Endothelial cell of umbilical vein (primary cell): ENCODE results near the gene SOX18. TPM values are rescaled to one million over a fixed set of nuclear protein-coding genes. Genes with fewer than 3 reads are reported as not detected.

ENCODE experiments used
- BruUV-seq: library from RNA; stranded (reverse); fragments of 400-500 nt; replicated peaks from 2 replicates; lab custom pipeline; 2021; lab: Mats Ljungman, UMichigan
- CTCF ChIA-PET: fragments of 300-600, 350-600 bp; sonication (Branson Sonifier 250); formaldehyde crosslinking; loops from one replicate; lab custom pipeline; 2021; ENCODE audit warnings: antibody characterized with exemption, inconsistent platforms; lab: Charles Lee
- POLR2A ChIA-PET: fragments of 300-600, 350-600 bp; sonication (Branson Sonifier 250); formaldehyde crosslinking; loops from one replicate; lab custom pipeline; 2021; ENCODE audit warnings: antibody characterized with exemption, inconsistent platforms; lab: Charles Lee
- DNase-seq: peaks from one replicate; pipeline ENCODE4 v3.0.0-alpha.2; 2011; ENCODE audit warnings: low read depth, low spot score
- FAIRE-seq: peaks from 2 replicates; lab custom pipeline; 2011; peaks lifted over from hg19 to GRCh38; lab: Jason Lieb, UNC
- H2AFZ ChIP-seq: 2 replicates; pipeline ENCODE4 v1.6.0; 2012; ENCODE audit warnings: low read depth, low read length, control low read depth, inconsistent platforms
- H3K27ac ChIP-seq: 2 replicates; pipeline ENCODE4 v1.5.1; 2011; ENCODE audit warnings: low read depth, mild to moderate bottlenecking, control low read depth, low read length, moderate library complexity; ENCODE audit not compliant: insufficient read depth
- H3K27me3 ChIP-seq, 2 experiments: 2 replicates each; pipeline versions ENCODE4 v1.6.0 to v1.6.1; 2011; ENCODE audit warnings: low read length in 2 of 2, mixed read lengths in 1 of 2; ENCODE audit not compliant: control insufficient read depth in 2 of 2, insufficient read depth in 2 of 2
- H3K36me3 ChIP-seq, 2 experiments: 2 replicates in 1 of 2; 3 replicates in 1 of 2; pipeline ENCODE4 v1.5.1; 2011; ENCODE audit warnings: low read length in 2 of 2, mild to moderate bottlenecking in 1 of 2, moderate library complexity in 1 of 2; ENCODE audit not compliant: control insufficient read depth in 2 of 2, insufficient read depth in 2 of 2; ENCODE audit errors: extremely low read depth in 1 of 2
- H3K4me1 ChIP-seq: 3 replicates; pipeline ENCODE4 v1.5.1; 2011; ENCODE audit warnings: mild to moderate bottlenecking, low read length; ENCODE audit not compliant: control insufficient read depth, insufficient read depth; ENCODE audit errors: extremely low read depth
- H3K4me2 ChIP-seq: 2 replicates; pipeline ENCODE4 v1.6.1; 2011; ENCODE audit warnings: low read length, control low read depth, mixed read lengths; ENCODE audit not compliant: insufficient read depth
- H3K4me3 ChIP-seq, 3 experiments: fragments of 200-600 bp in 1 of 3; sonication (generic), shearing (Covaris generic) in 1 of 3; replicated peaks in 1 of 3; 2 replicates each; pipeline ENCODE4 v1.5.1; 2011 to 2016; ENCODE audit warnings: control low read depth in 3 of 3, low read length in 3 of 3, mild to moderate bottlenecking in 2 of 3, inconsistent platforms in 1 of 3, low read depth in 1 of 3, moderate library complexity in 1 of 3; ENCODE audit not compliant: insufficient read depth in 1 of 3
- H3K79me2 ChIP-seq: 2 replicates; pipeline ENCODE4 v1.6.0; 2012; ENCODE audit warnings: low read length, inconsistent platforms; ENCODE audit not compliant: control insufficient read depth, insufficient read depth
- H3K9ac ChIP-seq: replicated peaks from 2 replicates; pipeline ENCODE3; 2011; ENCODE audit warnings: low read length, control low read depth; ENCODE audit not compliant: insufficient read depth; ENCODE audit errors: extremely low read depth
- H3K9me1 ChIP-seq: replicated peaks from 3 replicates; pipeline ENCODE4 v1.6.0; 2011; ENCODE audit warnings: mild to moderate bottlenecking, low read length; ENCODE audit not compliant: control insufficient read depth, insufficient read depth; ENCODE audit errors: extremely low read depth
- H3K9me3 ChIP-seq: replicated peaks from 2 replicates; pipeline ENCODE4 v1.5.1; 2012; ENCODE audit warnings: low read length, inconsistent platforms; ENCODE audit not compliant: control insufficient read depth, insufficient read depth
- H4K20me1 ChIP-seq: replicated peaks from 2 replicates; pipeline ENCODE3; 2011; ENCODE audit warnings: mild to moderate bottlenecking, low read length; ENCODE audit not compliant: control insufficient read depth, insufficient read depth; ENCODE audit errors: extremely low read depth
- CTCF ChIP-seq, 2 donors: IDR thresholded peaks; 1 replicate in 1 of 2; 2 replicates in 1 of 2; pipeline ENCODE4 v1.5.1; 2011; ENCODE audit warnings: low read length in 2 of 2, mild to moderate bottlenecking in 2 of 2, moderate library complexity in 2 of 2, control low read depth in 1 of 2, inconsistent platforms in 1 of 2, low read depth in 1 of 2; ENCODE audit not compliant: insufficient read depth in 1 of 2; ENCODE audit errors: extremely low read depth in 1 of 2
- EZH2 ChIP-seq: IDR thresholded peaks from 2 replicates; pipeline ENCODE4 v1.6.1; 2012; ENCODE audit warnings: borderline replicate concordance, low read depth, mild to moderate bottlenecking, moderate library complexity, low read length, inconsistent platforms; ENCODE audit not compliant: severe bottlenecking
- FOS ChIP-seq: IDR thresholded peaks from 2 replicates; pipeline ENCODE4 v1.6.1; 2011; ENCODE audit warnings: mild to moderate bottlenecking, low read length, moderate library complexity, borderline replicate concordance; ENCODE audit not compliant: insufficient read depth
- GATA2 ChIP-seq: IDR thresholded peaks from 2 replicates; pipeline ENCODE4 v1.7.0; 2011; ENCODE audit warnings: low read depth, mild to moderate bottlenecking, moderate library complexity, mixed read lengths, low read length; ENCODE audit not compliant: insufficient read length, insufficient read depth
- JUN ChIP-seq: IDR thresholded peaks from 2 replicates; pipeline ENCODE4 v1.6.1; 2011; ENCODE audit warnings: borderline replicate concordance, low read depth; ENCODE audit not compliant: insufficient read length, insufficient read depth
- MAX ChIP-seq: IDR thresholded peaks from 2 replicates; pipeline ENCODE4 v1.6.1; 2011; ENCODE audit not compliant: insufficient read depth, insufficient read length
- MYC ChIP-seq: IDR thresholded peaks from one replicate; pipeline ENCODE4 v1.6.1; 2011; ENCODE audit warnings: mild to moderate bottlenecking, low read depth, low read length
- POLR2A ChIP-seq: IDR thresholded peaks from 2 replicates; pipeline ENCODE4 v1.6.1; 2012; ENCODE audit warnings: low read depth, mild to moderate bottlenecking, control low read depth, low read length
- POLR2AphosphoS5 ChIP-seq: IDR thresholded peaks from 2 replicates; pipeline ENCODE4 v1.6.1; 2012; ENCODE audit warnings: low read depth, mild to moderate bottlenecking, control low read depth, low read length, moderate library complexity; ENCODE audit not compliant: insufficient read depth
- dilution Hi-C: fragments of 300-500 bp; cut with MboI; formaldehyde crosslinking; loops from one replicate; pipeline ENCODE4 v1.15.0; 2019; ENCODE audit warnings: low sequenced_read_pairs; ENCODE audit not compliant: extremely low pct_ligation_motif_present
- intact Hi-C: fragments of 100-400 bp; cut with micrococcal nuclease; formaldehyde crosslinking; loops from one replicate; pipeline ENCODE4 v1.10.0; 2022
- polyA plus RNA-seq, 4 experiments: library from polyadenylated mRNA; depleted of rRNA in 3 of 4; stranded (reverse) in 3 of 4; unstranded in 1 of 4; fragments of >200 nt; gene quantifications; 2 replicates each; pipeline versions ENCODE4 v1.2.1 to v1.2.3, GENCODE V29; 2011 to 2012; ENCODE audit warnings: missing spikeins in 1 of 4
- total RNA-seq: library from RNA; stranded (reverse); gene quantifications from 2 replicates; pipeline ENCODE4 v1.2.3, GENCODE V29; 2021

The SOX18 gene
- total and polyA plus RNA-seq, 2 donors (not counting 3 experiments of a cell fraction or from before 2014, with no cell fraction given), result 20.9 to 175 TPM

- intact Hi-C loops, result loop anchor here (10.0 kb wide), 1 partner anchor 158 kb away; the partner anchor contains the start of gene DNAJC5
- H3K27ac ChIP-seq, result peak overlapping the region; percentile 83
- H4K20me1 ChIP-seq, result no peaks in the 10 kb centered on the region
- no peak overlapping the region for H2AFZ ChIP-seq
- no peaks in the 10 kb centered on the region for H3K27me3 ChIP-seq
- no peak overlapping the region for H3K9ac ChIP-seq
- H3K4me2 ChIP-seq, result peak overlapping the region; percentile 49
- H3K79me2 ChIP-seq, result peaks cover 6% of the 10 kb centered on the region
- TF ChIP-seq POLR2A (no peak), JUN (no peak), FOS (no peak), MAX (no peak), EZH2 (no peak), POLR2AphosphoS5 (no peak), GATA2 (no peak), MYC (no peak), CTCF (IDR thresholded peaks at IDR 0.05; ENCODE audit: extremely low read depth in 1 of 2, insufficient read depth in 1 of 2, low read depth in 1 of 2, low read length in 2 of 2) (no peak)
- no peaks in the 10 kb centered on the region for H3K9me3 ChIP-seq
- no peaks in the 10 kb centered on the region for H3K9me1 ChIP-seq
- ChIA-PET POLR2A (interaction anchor here (1.6 to 2.4 kb wide), 3 partner anchors 9 to 14 kb away, joined by 11 to 21 read pairs (median 12); partner anchors contain the start of gene TCEA2), CTCF (interaction anchor here (0.7 to 15.2 kb wide), 9 partner anchors 9 to 515 kb away, joined by 3 to 412 read pairs (median 5); partner anchors contain the start of genes C20orf204, PRPF6, PTK6 and SAMD10)
- H3K36me3 ChIP-seq, result peaks cover 2% of the 10 kb centered on the region in 2 experiments
- no peak overlapping the region for H3K4me3 ChIP-seq
- FAIRE-seq (no peak), DNase-seq (no peak)
- peaks cover 74% of the 10 kb centered on the region for H3K4me1 ChIP-seq
- dilution Hi-C loops, result no loop called here
- BruUV-seq, result no TSS peak
Measured at GRCh38 chr20:64052987-64053840, 3.8 kb upstream of the SOX18 start.
